ENCODE data around the gene FBLN1. TPM values are rescaled to one million over a fixed set of nuclear protein-coding genes. Genes with fewer than 3 reads are reported as not detected.
A peak's percentile ranks its signal among the peaks of the same experiment; 100 is the strongest.

The FBLN1 gene
- total and polyA plus RNA-seq, 2 of the 13 experiments (the other 11 are each of a cell fraction or from before 2014, with no cell fraction given) = 37.3 to 103 TPM

DNA sequence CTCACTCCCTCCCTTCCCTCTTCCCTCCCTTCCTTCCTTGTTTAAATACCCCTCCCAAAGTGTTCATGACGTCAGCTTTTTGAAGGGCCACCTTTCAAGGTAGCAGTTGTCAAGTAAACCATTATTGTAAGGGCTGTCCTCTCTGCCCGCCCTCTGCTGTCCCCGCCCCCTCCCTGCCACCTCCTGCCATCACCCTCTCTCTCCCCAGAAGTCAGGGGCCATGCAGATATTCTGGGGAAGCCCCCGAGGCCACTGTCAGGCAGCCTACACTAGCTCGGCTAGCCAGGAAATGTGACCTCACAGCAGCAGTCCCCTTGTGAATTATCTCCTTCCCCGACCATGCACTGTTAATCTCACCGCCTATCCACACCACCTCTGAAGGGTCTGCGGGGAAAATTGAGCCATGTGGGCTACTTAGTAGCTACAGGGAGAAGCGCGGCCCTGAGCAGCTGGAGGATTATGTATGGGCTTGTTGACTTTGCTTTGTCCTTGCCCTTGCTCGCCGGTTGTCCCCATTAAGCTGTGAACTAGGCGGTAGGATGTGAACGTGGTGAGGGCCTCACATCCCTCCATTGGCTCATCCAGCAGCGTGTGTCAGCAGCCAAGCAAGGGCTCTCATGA is 126.9 kb downstream of the FBLN1 start (continued):
- TF ChIP-seq, protein P1, sequence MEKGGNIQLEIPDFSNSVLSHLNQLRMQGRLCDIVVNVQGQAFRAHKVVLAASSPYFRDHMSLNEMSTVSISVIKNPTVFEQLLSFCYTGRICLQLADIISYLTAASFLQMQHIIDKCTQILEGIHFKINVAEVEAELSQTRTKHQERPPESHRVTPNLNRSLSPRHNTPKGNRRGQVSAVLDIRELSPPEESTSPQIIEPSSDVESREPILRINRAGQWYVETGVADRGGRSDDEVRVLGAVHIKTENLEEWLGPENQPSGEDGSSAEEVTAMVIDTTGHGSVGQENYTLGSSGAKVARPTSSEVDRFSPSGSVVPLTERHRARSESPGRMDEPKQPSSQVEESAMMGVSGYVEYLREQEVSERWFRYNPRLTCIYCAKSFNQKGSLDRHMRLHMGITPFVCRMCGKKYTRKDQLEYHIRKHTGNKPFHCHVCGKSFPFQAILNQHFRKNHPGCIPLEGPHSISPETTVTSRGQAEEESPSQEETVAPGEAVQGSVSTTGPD (CRISPR knock-in tag; IDR thresholded peaks at IDR 0.05) = no peak
- no peak for TF ChIP-seq KMT2A (CRISPR knock-in tag; IDR thresholded peaks at IDR 0.05)
- TF ChIP-seq, protein P2, sequence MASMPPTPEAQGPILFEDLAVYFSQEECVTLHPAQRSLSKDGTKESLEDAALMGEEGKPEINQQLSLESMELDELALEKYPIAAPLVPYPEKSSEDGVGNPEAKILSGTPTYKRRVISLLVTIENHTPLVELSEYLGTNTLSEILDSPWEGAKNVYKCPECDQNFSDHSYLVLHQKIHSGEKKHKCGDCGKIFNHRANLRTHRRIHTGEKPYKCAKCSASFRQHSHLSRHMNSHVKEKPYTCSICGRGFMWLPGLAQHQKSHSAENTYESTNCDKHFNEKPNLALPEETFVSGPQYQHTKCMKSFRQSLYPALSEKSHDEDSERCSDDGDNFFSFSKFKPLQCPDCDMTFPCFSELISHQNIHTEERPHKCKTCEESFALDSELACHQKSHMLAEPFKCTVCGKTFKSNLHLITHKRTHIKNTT (CRISPR knock-in tag; IDR thresholded peaks at IDR 0.05) = no peak
- TF ChIP-seq ZNF709 (CRISPR knock-in tag; IDR thresholded peaks at IDR 0.05) = no peak
- TF ChIP-seq ZNF337 (CRISPR knock-in tag; IDR thresholded peaks at IDR 0.05; ENCODE audit: borderline replicate concordance, low read depth) = no peak
- TF ChIP-seq SALL2 (CRISPR knock-in tag; IDR thresholded peaks at IDR 0.05) = no peak
- TF ChIP-seq, protein P3, sequence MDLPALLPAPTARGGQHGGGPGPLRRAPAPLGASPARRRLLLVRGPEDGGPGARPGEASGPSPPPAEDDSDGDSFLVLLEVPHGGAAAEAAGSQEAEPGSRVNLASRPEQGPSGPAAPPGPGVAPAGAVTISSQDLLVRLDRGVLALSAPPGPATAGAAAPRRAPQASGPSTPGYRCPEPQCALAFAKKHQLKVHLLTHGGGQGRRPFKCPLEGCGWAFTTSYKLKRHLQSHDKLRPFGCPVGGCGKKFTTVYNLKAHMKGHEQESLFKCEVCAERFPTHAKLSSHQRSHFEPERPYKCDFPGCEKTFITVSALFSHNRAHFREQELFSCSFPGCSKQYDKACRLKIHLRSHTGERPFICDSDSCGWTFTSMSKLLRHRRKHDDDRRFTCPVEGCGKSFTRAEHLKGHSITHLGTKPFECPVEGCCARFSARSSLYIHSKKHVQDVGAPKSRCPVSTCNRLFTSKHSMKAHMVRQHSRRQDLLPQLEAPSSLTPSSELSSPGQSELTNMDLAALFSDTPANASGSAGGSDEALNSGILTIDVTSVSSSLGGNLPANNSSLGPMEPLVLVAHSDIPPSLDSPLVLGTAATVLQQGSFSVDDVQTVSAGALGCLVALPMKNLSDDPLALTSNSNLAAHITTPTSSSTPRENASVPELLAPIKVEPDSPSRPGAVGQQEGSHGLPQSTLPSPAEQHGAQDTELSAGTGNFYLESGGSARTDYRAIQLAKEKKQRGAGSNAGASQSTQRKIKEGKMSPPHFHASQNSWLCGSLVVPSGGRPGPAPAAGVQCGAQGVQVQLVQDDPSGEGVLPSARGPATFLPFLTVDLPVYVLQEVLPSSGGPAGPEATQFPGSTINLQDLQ (CRISPR knock-in tag; IDR thresholded peaks at IDR 0.05) = no peak
- no peak for TF ChIP-seq AKAP8 (CRISPR knock-in tag; IDR thresholded peaks at IDR 0.05)
- TF ChIP-seq NR2C2 (CRISPR knock-in tag; IDR thresholded peaks at IDR 0.05; ENCODE audit: borderline replicate concordance) = peak; percentile 31; the same call in 1 of the 2 replicates
- TF ChIP-seq LBX2 (CRISPR knock-in tag; IDR thresholded peaks at IDR 0.05; ENCODE audit: borderline replicate concordance) = no peak
- TF ChIP-seq AHR (CRISPR knock-in tag; IDR thresholded peaks at IDR 0.05) = no peak
- no peak for TF ChIP-seq ZBTB21 (CRISPR knock-in tag; IDR thresholded peaks at IDR 0.05)
- TF ChIP-seq SMAD1 (CRISPR knock-in tag; IDR thresholded peaks at IDR 0.05; ENCODE audit: borderline replicate concordance, low read depth) = no peak
- TF ChIP-seq ZBTB7A (CRISPR knock-in tag; IDR thresholded peaks at IDR 0.05) = no peak
- TF ChIP-seq ZNF550 (CRISPR knock-in tag; IDR thresholded peaks at IDR 0.05; ENCODE audit: borderline replicate concordance) = no peak
- TF ChIP-seq KLF11 (CRISPR knock-in tag; IDR thresholded peaks at IDR 0.05) = no peak
- TF ChIP-seq ZSCAN21 (CRISPR knock-in tag; IDR thresholded peaks at IDR 0.05; ENCODE audit: borderline replicate concordance) = no peak
- TF ChIP-seq E2F2 (CRISPR knock-in tag; IDR thresholded peaks at IDR 0.05; ENCODE audit: borderline replicate concordance) = no peak
- no peak for TF ChIP-seq ZNF773 (CRISPR knock-in tag; IDR thresholded peaks at IDR 0.05; ENCODE audit: borderline replicate concordance)
- TF ChIP-seq ZNF746 (CRISPR knock-in tag; IDR thresholded peaks at IDR 0.05) = peak; percentile 57; the same call in 1 of the 2 replicates
- TF ChIP-seq MBD4 (IDR thresholded peaks at IDR 0.05; ENCODE audit: borderline replicate concordance, low read length) = no peak
- TF ChIP-seq TGIF2 (CRISPR knock-in tag; IDR thresholded peaks at IDR 0.05) = no peak
- TF ChIP-seq ZNF225 (CRISPR knock-in tag; IDR thresholded peaks at IDR 0.05) = no peak
- TF ChIP-seq FOXO1 (CRISPR knock-in tag; IDR thresholded peaks at IDR 0.05) = peak; percentile 42; the same call in 1 of the 2 replicates
- no peak for TF ChIP-seq MZF1 (CRISPR knock-in tag; IDR thresholded peaks at IDR 0.05; ENCODE audit: borderline replicate concordance)

Data from HepG2 (cell line).